Esophagus muscularis mucosa (tissue), 4 donors: Measurements from ENCODE around the gene PDE8A. TPM values are rescaled to one million over a fixed set of nuclear protein-coding genes. Genes with fewer than 3 reads are reported as not detected.

Source experiments
- DNase-seq: peaks from one replicate; pipeline ENCODE4 v3.0.0-alpha.2; 2017; ENCODE audit errors: extremely low spot score
- H3K27ac ChIP-seq, 4 donors: fragments of 200-600 bp; sonication (generic); replicated peaks in 1 of 4; 1 replicate in 3 of 4; 2 replicates in 1 of 4; pipeline ENCODE4 v1.5.1; 2016 to 2019; ENCODE audit warnings: mild to moderate bottlenecking in 1 of 4
- H3K27me3 ChIP-seq, 4 donors: fragments of 200-600 bp; sonication (generic); one replicate each; pipeline versions ENCODE4 v1.5.1 to v1.6.0; 2016 to 2019
- H3K36me3 ChIP-seq, 4 donors: fragments of 200-600 bp; sonication (generic); one replicate each; pipeline ENCODE4 v1.5.1; 2016 to 2019
- H3K4me1 ChIP-seq, 4 donors: fragments of 200-600 bp; sonication (generic); one replicate each; pipeline ENCODE4 v1.5.1; 2016 to 2019
- H3K4me3 ChIP-seq, 4 donors: fragments of 200-600 bp; sonication (generic); 1 replicate in 2 of 4; 2 replicates in 2 of 4; pipeline ENCODE4 v1.5.1; 2016 to 2019; ENCODE audit warnings: mild to moderate bottlenecking in 4 of 4, moderate library complexity in 1 of 4
- H3K9me3 ChIP-seq, 4 donors: fragments of 200-600 bp; sonication (generic); 1 replicate in 3 of 4; 2 replicates in 1 of 4; pipeline ENCODE4 v1.5.1; 2016 to 2019
- CTCF ChIP-seq, 3 experiments: fragments of 200-600 bp in 2 of 3; fragments of 450-650 bp in 1 of 3; sonication (generic) in 2 of 3; IDR thresholded peaks; one replicate each; pipeline ENCODE4 v1.5.1; 2017 to 2019; ENCODE audit warnings: antibody characterized with exemption in 3 of 3, mild to moderate bottlenecking in 2 of 3, moderate library complexity in 1 of 3
- EP300 ChIP-seq: sonication (generic); formaldehyde crosslinking; IDR thresholded peaks from one replicate; pipeline ENCODE4 v1.6.1; 2017; ENCODE audit warnings: antibody characterized with exemption
- POLR2A ChIP-seq: fragments of 450-650 bp; IDR thresholded peaks from one replicate; pipeline ENCODE4 v1.6.1; 2017; ENCODE audit warnings: antibody characterized with exemption, moderate library complexity, mild to moderate bottlenecking, low read depth
- POLR2AphosphoS5 ChIP-seq, 2 donors: sonication (generic); formaldehyde crosslinking; IDR thresholded peaks; one replicate each; pipeline ENCODE4 v1.6.1; 2017; ENCODE audit warnings: antibody characterized with exemption in 2 of 2
- WGBS: methylation state at CpG from one replicate; pipeline ENCODE4 v1.1.5; 2018; 5-methylcytosine and 5-hydroxymethylcytosine counted together
- intact Hi-C: fragments of 100-400 bp; cut with DNase I; formaldehyde crosslinking; loops from one replicate; pipeline ENCODE4 v1.15.1; 2023
- total RNA-seq, 4 donors: library from RNA; depleted of rRNA; stranded (reverse); fragments of >200 nt; gene quantifications; one replicate each; pipeline versions ENCODE4 v1.1.0 to v1.2.1, GENCODE V29; 2016

PDE8A gene
- total RNA-seq, 4 donors from 2014 or later: 31.6 to 36.1 (median 32.5) TPM

GRCh38 chr15:84950570-84951111 lies 31.0 kb upstream of the PDE8A start:
- H3K4me1 ChIP-seq: peaks cover 10 to 15% (median 13%) of the 10 kb centered on the region in 4 donors
- no peak overlapping the region for H3K27ac ChIP-seq
- no peak overlapping the region for H3K4me3 ChIP-seq
- H3K36me3 ChIP-seq: no peaks in the 10 kb centered on the region
- intact Hi-C loops: no loop called here
- DNase-seq: no peak
- 86% methylated on average over 7 of the region's 7 CpGs for WGBS
- H3K9me3 ChIP-seq: no peaks in the 10 kb centered on the region
- no peaks in the 10 kb centered on the region for H3K27me3 ChIP-seq
- TF ChIP-seq CTCF (IDR thresholded peaks at IDR 0.05): no peak
- no peak for TF ChIP-seq POLR2AphosphoS5 (IDR thresholded peaks at IDR 0.05)

- no peak for DNase-seq
- no peaks in the 10 kb centered on the region for H3K27me3 ChIP-seq
Measured at GRCh38 chr15:84951736-84952135, 29.9 kb upstream of the PDE8A start.

GRCh38 chr15:84953136-84953535 lies 28.5 kb upstream of the PDE8A start:
- Histone ChIP-seq H3K4me3 (no peak overlapping the region), H3K27me3 (no peaks in the 10 kb centered on the region), H3K36me3 (no peaks in the 10 kb centered on the region), H3K9me3 (no peaks in the 10 kb centered on the region), H3K27ac (no peak overlapping the region), H3K4me1 (peaks cover 6 to 17% (median 10%) of the 10 kb centered on the region in 4 donors)
- intact Hi-C loops: no loop called here
- TF ChIP-seq POLR2A (no peak), CTCF (IDR thresholded peaks at IDR 0.05) (no peak), EP300 (no peak), POLR2AphosphoS5 (IDR thresholded peaks at IDR 0.05) (no peak)
- DNase-seq: no peak
- 93% methylated on average over 4 of the region's 4 CpGs for WGBS

More at GRCh38 chr15:84951736-84952135, 29.9 kb upstream of the PDE8A start:
- H3K9me3 ChIP-seq: no peaks in the 10 kb centered on the region
- WGBS: 81% methylated on average over 5 of the region's 5 CpGs
- no peaks in the 10 kb centered on the region for H3K36me3 ChIP-seq
- intact Hi-C loops: no loop called here
- peaks cover 13 to 17% (median 16%) of the 10 kb centered on the region in 4 donors for H3K4me1 ChIP-seq
- H3K27ac ChIP-seq: no peak overlapping the region
- TF ChIP-seq EP300 (no peak), CTCF (IDR thresholded peaks at IDR 0.05) (no peak), POLR2AphosphoS5 (IDR thresholded peaks at IDR 0.05) (no peak), POLR2A (no peak)
- no peak overlapping the region for H3K4me3 ChIP-seq

GRCh38 chr15:84953726-84954125 lies 27.9 kb upstream of the PDE8A start:
- Histone ChIP-seq H3K27me3 (no peaks in the 10 kb centered on the region), H3K27ac (no peak overlapping the region), H3K4me1 (peaks cover 6 to 14% (median 8%) of the 10 kb centered on the region in 4 donors), H3K9me3 (no peaks in the 10 kb centered on the region), H3K4me3 (no peak overlapping the region), H3K36me3 (no peaks in the 10 kb centered on the region)
- intact Hi-C loops: no loop called here
- no peak for DNase-seq
- 50% methylated on average over 1 of the region's 1 CpG for WGBS
- TF ChIP-seq POLR2A (no peak), POLR2AphosphoS5 (IDR thresholded peaks at IDR 0.05) (no peak), CTCF (IDR thresholded peaks at IDR 0.05) (no peak), EP300 (no peak)
